GM12892 (cell line): ENCODE data around the gene ZCCHC14.

Source experiments
- POLR2A ChIP-seq: IDR thresholded peaks from 2 replicates; pipeline ENCODE4 v1.6.1; 2011; ENCODE audit warnings: low read depth, low read length, control low read depth
- POLR2AphosphoS5 ChIP-seq: IDR thresholded peaks from 2 replicates; pipeline ENCODE4 v1.6.1; 2011; ENCODE audit warnings: low read depth, low read length, control low read depth
- TAF1 ChIP-seq: IDR thresholded peaks from 2 replicates; pipeline ENCODE4 v1.6.1; 2011; ENCODE audit warnings: low read depth, mild to moderate bottlenecking, control low read depth, low read length, borderline replicate concordance

DNA sequence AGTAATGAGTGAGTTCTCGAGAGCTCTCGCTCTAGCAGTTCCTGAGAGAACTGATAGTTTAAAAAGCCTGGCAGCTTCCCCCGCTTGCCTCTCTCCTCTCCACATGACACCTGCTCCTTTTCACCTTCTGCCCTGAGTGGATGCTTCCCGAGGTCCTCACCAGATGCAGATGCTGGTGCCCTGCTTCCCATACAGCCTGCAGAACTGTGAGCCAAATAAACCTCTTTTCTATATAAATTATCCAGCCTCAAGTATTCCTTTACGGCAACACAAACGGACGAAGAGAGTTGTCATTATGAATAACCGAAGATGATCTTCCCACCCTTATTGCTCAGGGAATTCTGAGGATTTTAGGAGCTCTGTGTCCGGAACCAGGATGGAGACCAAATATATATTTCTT is 41.9 kb upstream of the ZCCHC14 start:
- TF ChIP-seq POLR2A = no peak
- no peak for TF ChIP-seq POLR2AphosphoS5
- TF ChIP-seq TAF1 = no peak
